Measurements from ENCODE around the gene CGNL1.

The CGNL1 gene

DNA sequence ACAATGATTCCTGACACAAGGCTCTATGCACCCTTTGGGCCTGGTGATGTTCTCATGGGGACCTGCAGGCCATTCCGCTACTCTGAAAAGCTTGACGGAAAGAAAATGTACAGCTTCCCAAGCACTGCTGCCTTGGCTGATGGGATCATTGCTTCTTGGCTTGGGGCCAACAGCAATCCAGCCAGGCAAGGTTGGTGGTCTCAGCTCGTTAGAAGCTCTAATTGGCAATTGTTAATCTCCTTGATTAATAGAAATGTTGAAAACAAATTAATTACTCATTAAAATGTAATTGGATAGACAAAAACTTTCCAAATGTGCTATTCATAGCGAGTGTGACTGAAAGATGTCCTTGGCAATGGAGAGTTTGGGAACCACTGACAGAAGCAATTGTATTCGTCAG, 199.1 kb downstream of the CGNL1 start:
- no peak for DNase-seq

GRCh38 chr15:57578288-57578900, 202.1 kb downstream of the CGNL1 start:
- no peak for DNase-seq

- DNase-seq = no peak
These were observed 204.1 kb downstream of the CGNL1 start for GRCh38 chr15:57580428-57580827.

DNA sequence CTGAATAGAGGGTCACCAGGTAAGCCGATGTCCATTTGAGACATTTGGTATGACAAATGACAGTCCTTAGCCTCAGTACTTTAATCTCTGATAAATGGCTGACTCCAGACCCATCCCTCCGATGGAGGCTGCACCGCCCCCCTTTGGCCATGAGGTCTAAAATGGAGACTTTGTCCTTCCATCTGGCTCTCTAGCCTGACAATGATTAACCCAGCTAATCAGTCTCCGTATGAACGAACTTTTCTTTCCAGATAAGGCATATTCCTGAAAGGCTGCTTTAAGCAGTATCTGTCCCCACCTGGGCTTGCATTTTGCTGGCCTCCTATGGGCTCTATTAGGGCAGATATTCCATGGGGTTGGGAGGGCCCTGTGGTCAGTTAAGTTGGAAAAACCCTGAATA, 204.6 kb downstream of the CGNL1 start:
- no peak for DNase-seq

- no peak for DNase-seq
These were observed 205.8 kb downstream of the CGNL1 start for GRCh38 chr15:57582090-57582489.

- DNase-seq = no peak
These were observed 207.0 kb downstream of the CGNL1 start for GRCh38 chr15:57583282-57583681.

DNA sequence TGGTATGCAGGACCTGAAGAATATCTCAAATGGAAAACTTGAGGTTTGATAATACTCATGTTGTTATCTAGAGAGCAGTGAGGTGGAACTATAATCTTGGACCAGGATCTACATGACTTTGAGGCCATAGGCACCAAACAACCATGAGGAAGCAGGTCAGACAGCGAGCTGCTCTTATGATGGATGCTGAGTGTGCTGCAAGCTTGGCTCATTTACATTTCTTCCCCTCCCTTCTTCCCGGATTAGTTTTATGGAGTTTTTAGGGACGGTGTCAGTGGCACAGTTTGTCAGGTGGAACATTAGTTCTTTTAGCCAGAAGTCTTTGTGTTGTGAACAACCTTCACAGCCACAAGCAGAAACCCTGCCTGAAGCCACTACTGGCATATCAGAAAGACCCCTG, 207.4 kb downstream of the CGNL1 start:
- DNase-seq = no peak

GRCh38 chr15:57586661-57587424, 210.5 kb downstream of the CGNL1 start:
- peak in 1 of 5 experiments; percentile 36 for DNase-seq

- DNase-seq = no peak
These were observed 213.0 kb downstream of the CGNL1 start for GRCh38 chr15:57589281-57589680.

- DNase-seq = no peak
These were observed 213.4 kb downstream of the CGNL1 start for GRCh38 chr15:57589754-57590153.

GRCh38 chr15:57591237-57591821, 215.0 kb downstream of the CGNL1 start:
- peak in 1 of 5 experiments; percentile 10 for DNase-seq

GRCh38 chr15:57591822-57592367, 215.6 kb downstream of the CGNL1 start, which contains the start of gene MYZAP:
Gene MYZAP, plus strand, starts transcription at chr15:57591904. Its CDS starts 131 bp downstream, at chr15:57592035.
- DNase-seq = peak in 3 of 5 experiments; percentile 27 to 35 (median 30)

GRCh38 chr15:57592426-57592825, 216.1 kb downstream of the CGNL1 start:
- DNase-seq = no peak

DNA sequence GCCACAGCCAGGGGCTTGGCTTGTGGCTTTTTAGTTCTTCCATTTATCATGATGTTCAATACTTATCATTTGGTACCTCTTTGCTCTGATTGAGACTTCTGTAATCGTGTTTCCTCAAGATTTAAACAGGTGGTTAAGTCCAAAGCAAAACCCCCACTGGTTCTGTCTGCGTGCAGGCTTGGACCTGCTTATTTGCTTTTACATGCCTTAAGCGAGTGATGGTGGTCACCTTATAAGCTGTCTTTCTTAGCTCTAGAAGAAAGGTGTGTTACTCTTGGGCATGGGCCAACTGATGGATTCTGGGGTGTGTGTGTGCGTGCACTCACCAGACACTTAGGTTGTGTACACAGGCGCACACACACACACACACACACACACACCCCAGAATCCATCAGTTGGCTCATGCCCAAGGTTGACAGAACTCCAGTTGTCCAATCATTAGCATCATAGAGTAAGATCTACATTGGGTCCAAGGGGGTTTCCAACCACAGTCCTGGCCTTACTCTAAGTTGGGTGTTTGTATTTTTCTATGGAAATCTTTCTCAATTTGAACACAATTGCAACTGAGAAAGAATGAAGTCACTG, 216.6 kb downstream of the CGNL1 start:
- DNase-seq = no peak

- no peak for DNase-seq
These were observed 218.2 kb downstream of the CGNL1 start for GRCh38 chr15:57594479-57594878.

DNA sequence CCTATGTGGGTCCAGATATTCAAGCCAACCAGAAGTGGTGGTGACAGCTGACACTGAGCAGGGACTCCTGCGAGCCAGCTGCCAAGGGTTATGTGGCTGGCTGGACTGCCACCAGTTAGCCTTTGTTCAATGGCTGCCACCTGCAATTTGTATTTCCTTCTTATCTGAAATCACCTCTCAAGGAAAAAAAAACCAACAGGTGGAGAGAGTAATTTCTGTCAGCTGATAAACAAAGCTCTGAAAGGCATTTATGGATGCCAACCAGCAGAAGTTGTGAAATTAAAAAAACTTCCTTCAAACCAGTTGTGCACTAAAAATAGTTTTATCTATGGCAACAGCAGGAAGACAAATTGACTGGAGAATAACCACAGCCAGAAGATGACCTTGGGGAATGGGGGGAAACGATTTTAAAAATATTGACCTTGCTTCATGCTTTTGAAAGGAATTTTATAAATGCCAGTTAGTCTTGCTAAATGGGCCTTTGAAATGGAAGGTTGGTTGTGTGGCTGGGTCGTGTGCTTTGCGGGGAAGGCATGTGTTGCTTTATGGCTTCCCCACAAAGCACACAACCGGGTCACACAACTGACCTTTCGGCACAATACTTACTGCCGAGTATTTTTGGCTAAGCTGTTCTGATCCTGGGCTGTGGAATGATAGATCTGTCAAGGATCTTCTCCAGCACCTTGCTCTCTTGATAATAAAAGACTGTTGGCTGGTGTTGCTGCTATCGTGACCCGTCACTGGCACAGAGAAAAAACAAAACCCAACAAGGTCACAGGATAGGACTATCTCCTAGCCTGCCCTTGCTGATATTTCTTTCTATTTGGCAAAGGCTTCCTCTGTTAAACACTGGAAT, 218.9 kb downstream of the CGNL1 start:
- no peak for DNase-seq

DNA sequence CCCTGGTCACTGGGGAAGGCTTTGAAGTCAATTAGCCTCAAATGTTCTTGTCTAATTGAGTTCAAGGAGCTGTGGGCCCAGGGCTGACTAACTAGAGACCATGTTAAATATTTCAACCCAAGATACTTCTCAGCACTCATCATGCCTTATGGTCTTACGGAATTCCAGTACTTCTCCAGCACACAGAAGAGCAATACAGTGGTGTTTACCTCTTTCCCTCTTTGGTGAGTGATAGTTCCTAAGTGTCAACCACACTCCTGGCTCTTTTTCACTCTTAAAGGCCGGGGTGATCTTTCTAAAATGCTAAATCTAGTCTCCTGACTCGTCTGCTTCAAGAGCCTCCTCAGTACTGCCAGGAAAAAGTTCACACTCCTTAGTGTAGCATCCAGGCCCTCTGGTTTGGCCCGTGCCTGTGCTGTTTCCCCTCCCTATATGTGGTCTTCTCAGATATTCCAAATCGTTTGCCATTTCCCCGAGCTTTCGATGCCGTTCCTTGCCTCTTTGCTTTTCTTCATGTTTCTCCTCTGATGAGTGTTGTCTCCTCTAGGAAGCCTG, 220.1 kb downstream of the CGNL1 start:
- no peak for DNase-seq

GRCh38 chr15:57596978-57597377, 220.7 kb downstream of the CGNL1 start:
- DNase-seq = no peak

GRCh38 chr15:57597431-57597830, 221.1 kb downstream of the CGNL1 start:
- DNase-seq = no peak

GRCh38 chr15:57598346-57598745, 222.0 kb downstream of the CGNL1 start:
- DNase-seq = no peak

DNA sequence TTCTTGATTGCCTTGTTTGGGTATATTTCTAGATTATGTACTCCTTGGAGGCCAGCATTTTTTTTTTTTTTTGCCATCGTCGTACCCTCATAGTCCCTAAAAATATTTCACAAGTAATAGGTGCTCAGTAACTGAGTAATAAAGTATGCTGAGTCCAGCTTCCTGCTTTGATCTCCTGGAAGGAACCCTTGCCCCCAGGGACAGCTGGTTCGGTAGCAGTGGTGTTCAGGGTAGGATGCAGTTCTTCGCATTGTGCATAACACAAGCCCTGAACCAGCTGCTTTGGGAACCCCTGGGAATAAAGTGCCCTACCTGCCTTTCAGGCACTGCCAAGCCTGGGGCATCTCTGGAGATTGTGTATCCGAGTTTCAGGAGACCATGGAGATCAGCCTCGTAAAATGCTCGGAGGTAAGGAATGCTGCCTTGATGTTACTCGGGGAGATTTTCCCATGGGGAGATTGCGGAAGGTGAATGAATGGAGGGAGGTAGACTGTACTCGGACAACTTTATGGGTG, 223.0 kb downstream of the CGNL1 start:
- no peak for DNase-seq

GRCh38 chr15:57600197-57600596, 223.9 kb downstream of the CGNL1 start:
- no peak for DNase-seq

Measured in T-helper 2 cell (primary cell).